Sigmoid colon (tissue), 4 donors: ENCODE data around the gene C4A.

ENCODE experiments used
- POLR2AphosphoS5 ChIP-seq, 4 donors: sonication (generic); formaldehyde crosslinking; IDR thresholded peaks; one replicate each; pipeline ENCODE4 v1.6.1; 2017; ENCODE audit warnings: antibody characterized with exemption in 4 of 4
- TF ChIP-seq, protein P1 (sequence below), 4 experiments: fragments of 450-650 bp in 3 of 4; fragments of 200-600 bp in 1 of 4; IDR thresholded peaks; one replicate each; pipeline ENCODE4 v1.5.1; 2016 to 2019; ENCODE audit warnings: antibody characterized with exemption in 4 of 4, mild to moderate bottlenecking in 3 of 4, moderate library complexity in 2 of 4

DNA sequence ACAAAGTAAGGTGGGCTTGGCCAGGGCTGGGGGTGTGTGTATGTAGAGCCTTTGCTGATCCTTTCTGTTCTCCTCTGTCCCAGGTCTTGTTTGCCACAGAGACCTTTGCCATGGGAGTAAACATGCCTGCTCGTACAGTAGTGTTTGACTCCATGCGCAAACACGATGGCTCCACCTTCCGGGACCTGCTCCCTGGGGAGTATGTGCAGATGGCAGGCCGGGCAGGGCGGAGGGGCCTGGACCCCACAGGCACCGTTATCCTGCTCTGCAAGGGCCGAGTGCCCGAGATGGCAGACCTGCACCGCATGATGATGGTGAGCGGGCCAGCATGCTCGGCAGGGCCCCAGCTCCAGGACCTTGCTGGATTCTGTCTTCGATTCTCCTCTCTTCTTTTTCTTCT, 16.2 kb upstream of the C4A start:
- no peak for TF ChIP-seq POLR2AphosphoS5 (IDR thresholded peaks at IDR 0.05)
- TF ChIP-seq, protein P1, sequence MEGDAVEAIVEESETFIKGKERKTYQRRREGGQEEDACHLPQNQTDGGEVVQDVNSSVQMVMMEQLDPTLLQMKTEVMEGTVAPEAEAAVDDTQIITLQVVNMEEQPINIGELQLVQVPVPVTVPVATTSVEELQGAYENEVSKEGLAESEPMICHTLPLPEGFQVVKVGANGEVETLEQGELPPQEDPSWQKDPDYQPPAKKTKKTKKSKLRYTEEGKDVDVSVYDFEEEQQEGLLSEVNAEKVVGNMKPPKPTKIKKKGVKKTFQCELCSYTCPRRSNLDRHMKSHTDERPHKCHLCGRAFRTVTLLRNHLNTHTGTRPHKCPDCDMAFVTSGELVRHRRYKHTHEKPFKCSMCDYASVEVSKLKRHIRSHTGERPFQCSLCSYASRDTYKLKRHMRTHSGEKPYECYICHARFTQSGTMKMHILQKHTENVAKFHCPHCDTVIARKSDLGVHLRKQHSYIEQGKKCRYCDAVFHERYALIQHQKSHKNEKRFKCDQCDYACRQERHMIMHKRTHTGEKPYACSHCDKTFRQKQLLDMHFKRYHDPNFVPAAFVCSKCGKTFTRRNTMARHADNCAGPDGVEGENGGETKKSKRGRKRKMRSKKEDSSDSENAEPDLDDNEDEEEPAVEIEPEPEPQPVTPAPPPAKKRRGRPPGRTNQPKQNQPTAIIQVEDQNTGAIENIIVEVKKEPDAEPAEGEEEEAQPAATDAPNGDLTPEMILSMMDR (IDR thresholded peaks at IDR 0.05) = no peak
